Stimulated activated CD4-positive, alpha-beta T cell treated with anti-CD3 and anti-CD28 coated beads, Interleukin-2, amount 100 ng/mL, for 4 hours (primary cell): ENCODE measurements around the gene DNAH14.
"Not testable (repeated sequence)": the region's sequence is repeated elsewhere in the genome, so short reads cannot be mapped to it uniquely, and the experiment has no call there.

Experiments used
- DNase-seq: peaks from one replicate; pipeline ENCODE4 v3.0.0-alpha.2; 2020; ENCODE audit warnings: low read depth

Gene DNAH14

DNA sequence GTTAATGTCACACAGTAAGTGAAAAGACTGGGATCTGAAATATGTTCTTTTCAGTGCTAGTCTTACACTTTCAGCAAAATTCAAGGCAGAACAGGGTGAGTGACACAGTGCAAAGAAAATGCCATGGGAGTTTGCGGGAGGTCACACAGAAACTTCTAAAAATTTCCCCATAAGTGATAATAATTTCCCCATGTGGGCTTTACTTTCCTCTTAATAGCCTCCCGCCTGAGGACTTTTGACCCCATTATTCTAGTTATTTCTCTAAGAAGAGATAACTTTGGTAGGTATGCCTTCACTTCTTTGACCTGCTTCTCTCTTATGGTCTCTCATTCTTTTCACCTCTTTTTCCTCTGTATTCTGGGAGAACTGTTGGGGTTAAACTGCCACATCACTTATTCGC lies 8.1 kb upstream of the DNAH14 start:
- DNase-seq, result no peak

DNA sequence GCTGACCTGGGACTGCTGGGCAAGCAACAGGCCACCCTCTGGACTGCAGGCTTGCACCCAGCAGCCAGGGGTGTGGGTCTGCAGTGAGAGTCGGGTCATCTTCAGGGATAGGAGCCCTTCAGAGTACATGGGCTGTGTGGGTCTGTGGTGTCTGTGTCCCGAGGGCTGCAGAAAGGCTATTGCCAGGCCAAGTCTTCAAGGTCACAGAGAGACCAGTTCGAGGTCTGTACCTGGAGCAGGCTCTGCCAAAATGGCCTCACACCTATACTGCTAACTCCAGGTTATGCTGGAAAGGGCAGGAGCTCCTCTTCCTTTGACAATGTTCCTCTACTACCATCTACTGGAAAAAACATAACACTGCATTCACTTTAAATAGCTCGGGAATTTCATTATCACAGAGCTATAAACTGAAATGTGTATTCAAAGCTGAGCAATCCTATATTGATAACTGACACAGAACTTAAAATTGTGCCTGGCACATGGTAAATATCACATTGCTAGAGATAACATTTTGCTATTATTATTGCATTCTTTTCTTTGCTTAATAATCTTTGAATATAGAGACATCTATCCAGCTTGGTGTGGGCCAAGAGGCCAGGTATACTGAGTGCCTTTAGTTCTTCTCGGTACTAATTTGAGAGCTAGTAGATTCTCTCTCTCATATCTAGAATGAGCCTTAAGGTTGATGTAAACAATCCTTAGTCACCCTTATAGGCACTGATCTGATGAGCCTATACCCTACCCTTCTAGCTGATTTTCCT lies 6.9 kb upstream of the DNAH14 start:
- no peak for DNase-seq

DNA sequence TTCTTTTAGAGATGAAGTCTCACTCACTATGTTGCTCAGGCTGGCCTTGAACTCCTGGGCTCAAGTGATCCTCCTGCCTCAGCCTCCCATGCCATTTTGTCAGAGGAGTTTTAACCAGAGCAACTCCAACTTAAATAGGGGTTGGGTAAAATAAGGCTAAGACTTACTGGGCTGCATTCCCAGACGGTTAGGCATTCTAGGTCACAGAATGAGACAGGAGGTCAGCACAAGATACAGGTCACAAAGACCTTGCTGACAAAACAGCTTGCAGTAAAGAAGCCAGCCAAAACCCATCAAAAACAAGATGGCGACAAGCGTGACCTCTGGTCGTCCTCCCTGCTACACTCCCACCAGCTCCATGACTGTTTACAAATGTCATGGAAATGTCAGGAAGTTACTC lies 5.7 kb upstream of the DNAH14 start:
- DNase-seq, result no peak

DNA sequence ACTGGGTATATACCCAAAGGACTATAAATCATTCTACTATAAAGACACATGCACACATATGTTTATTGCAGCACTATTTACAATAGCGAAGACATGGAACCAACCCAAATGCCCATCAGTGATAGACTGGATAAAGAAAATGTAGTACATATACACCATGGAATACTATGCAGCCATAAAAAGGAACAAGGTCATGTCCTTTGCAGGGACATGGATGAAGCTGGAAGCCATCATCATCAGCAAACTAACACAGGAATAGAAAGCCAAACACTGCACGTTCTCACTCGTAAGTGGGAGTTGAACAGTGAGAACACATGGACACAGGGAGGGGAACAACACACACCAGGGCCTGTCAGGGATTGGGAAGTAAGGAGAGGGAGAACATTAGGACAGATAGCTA lies 1.8 kb upstream of the DNAH14 start:
- not testable (repeated sequence) for DNase-seq

DNA sequence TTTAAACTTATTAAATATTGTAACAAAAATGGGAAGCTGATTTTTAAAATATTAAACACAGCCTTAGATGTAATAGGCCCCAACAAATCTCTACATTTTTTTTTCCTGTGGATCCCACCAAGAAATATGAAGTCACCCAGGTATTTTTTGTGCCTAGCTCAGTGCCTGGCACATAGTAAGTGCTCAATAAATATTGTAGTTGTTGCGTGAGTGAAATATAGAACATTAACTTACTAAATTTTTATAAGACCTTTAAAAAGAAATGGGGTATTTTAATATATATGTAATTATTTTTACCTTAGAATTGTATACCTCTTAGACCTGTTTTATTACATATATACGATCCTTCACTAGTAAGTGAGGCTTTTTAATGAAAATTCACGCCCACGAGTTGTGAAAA lies 569 bp upstream of the DNAH14 start:
- no peak for DNase-seq

DNA sequence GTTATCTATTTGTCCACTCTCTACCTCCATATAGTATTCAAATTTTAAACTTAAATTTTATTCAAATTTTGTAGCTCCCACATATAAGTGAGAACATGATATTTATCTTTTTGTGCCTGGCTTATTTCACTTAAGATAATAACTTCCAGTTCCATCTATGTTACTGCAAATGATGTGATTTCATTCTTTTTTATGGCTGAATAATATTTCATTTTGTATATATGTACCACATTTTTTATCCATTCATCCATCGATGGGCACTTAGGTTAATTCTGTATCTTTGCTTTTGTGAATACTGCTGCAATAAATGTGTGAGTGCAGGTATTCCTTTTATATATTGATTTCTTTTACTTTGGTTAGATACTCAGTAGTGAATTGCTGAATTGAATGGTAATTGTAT lies 2.1 kb downstream of the DNAH14 start:
- DNase-seq, result no peak

DNA sequence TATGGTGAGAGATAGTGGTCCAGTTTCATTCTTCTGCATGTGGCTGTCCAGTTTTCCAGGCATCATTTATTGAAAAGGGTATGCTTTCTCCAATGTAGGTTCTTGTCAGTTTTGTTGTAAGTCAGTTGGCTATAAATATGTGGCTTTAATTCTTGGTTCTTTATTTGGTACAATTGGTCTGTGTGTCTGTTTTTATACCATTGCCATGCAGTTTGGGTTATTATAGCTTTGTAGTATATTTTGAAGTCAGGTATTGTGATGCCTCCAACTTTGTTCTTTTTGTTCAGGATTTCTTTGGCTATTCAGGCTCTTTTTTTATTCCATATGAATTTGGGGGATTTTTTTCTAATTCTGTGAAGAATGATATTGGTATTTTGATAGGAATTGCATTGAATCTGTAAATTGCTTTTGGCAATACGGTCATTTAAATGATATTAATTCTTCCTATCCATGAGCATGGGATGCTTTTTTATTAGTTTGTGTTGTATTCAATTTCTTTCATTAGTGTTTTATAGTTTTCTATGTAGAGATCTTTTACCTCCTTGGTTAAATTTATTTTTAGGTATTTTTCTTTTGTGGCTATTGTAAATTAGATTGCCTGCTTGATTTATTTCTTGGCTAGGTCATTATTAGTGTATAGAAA lies 3.3 kb downstream of the DNAH14 start:
- no peak for DNase-seq

DNA sequence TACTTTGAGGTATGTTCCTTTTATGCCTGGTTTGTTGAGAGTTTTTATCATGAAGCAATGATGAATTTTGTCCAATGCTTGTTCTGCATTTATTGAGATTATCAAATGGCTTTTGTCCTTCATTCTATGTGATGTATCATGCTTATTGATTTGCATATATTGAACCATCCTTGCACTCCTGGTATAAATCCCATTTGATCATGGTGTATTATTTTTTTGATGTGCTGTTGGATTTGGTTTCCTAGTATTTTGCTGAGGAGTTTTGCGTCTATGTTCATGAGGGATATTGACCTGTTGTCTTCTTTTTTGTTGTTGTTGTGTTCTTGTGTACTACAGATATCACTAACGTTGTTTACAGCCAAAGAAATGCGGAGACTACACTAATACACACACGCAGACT lies 4.1 kb downstream of the DNAH14 start:
- DNase-seq, result no peak

DNA sequence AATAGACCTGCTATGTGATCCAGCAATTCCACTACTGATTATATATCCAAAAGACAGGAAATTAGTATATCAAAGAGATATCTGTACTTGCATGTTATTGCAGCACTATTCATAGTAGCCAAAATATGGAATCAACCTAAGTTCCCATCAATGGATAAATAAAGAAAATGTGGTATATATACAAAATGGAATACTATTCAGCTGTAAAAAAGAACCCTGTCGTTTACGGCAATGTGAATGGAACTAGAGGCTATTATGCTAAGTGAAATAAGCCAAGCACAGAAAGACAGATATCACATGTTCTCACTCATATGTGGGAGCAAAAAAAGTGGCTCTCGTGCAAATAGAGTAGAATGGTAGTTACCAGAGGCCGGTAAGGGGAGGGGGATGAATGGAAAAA lies 9.2 kb downstream of the DNAH14 start:
- DNase-seq, result no peak

DNA sequence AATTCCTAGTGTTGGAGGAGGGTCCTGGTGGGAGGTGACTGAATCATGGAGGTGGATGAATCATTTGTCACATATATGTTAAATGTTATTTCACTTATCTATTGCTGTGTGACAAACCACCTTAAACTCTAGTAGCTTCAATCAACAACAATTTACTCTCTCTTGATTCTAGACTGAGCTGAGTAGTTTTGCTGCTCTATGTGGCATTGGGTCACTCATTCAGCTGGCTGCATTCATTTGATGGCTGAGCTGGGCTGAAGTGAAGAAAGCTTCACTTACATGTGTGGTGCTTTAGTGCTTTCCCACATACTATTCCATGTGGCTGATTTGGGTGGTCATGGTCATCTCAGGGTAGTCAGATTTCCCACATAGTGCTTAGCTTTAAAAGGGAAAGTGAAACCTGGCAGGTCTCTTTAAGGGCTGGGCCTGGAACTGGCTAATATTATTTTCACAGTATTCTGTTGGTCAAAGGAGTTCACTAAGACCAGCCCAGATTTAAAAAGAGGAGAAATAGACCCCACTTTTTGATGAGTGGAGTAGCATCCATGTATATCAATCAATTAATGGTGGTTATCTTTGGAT lies 10.5 kb downstream of the DNAH14 start:
- DNase-seq, result no peak

DNA sequence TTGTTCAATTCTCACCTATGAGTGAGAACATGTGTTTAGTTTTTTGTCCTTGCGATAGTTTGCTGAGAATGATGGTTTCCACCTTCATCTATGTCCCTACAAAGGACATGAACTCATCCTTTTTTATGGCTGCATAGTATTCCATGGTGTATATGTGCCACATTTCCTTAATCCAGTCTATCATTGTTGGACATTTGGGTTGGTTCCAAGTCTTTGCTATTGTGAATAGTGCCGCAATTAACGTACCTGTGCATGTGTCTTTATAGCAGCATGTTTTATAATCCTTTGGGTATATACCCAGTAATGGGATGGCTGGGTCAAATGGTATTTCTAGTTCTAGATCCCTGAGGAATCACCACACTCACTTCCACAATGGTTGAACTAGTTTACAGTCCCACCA lies 11.3 kb downstream of the DNAH14 start:
- DNase-seq, result not testable (repeated sequence)

DNA sequence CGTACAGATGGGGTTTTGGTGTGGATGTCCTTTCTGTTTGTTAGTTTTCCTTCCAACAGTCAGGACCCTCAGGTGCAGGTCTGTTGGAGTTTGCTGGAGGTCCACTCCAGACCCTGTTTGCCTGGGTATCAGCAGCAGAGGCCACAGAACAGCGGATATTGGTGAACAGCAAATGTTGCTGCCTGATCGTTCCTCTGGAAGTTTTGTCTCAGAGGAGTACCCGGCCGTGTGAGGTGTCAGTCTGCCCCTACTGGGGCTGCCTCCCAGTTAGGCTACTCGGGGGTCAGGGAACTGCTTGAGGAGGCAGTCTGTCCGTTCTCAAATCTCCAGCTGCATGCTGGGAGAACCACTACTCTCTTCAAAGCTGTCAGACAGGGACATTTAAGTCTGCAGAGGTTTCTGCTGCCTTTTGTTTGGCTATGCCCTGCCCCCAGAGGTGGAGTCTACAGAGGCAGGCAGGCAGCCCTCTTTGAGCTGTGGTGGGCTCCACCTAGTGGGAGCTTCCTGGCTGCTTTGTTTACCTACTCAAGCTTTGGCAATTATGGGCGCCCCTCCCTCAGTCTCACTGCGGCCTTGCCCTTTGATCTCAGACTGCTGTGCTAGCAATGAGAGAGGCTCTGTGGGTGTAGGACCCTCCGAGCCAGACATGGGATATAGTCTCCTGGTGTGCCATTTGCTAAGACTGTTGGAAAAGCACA lies 16.3 kb downstream of the DNAH14 start:
- DNase-seq, result not testable (repeated sequence)

DNA sequence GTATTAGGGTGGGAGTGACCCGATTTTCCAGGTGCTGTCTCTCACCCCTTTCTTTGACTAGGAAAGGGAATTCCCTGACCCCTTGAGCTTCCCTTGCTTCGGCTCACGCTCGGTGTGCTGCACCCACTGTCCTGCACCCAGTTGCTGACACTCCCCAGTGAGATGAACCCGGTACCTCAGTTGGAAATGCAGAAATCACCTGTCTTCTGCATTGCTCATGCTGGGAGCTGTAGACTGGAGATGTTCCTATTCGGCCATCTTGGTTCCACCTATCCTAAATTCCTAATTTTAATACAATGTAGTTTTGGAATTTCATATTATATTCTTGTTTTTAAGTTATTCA lies 16.8 kb downstream of the DNAH14 start:
- DNase-seq, result not testable (repeated sequence)

DNA sequence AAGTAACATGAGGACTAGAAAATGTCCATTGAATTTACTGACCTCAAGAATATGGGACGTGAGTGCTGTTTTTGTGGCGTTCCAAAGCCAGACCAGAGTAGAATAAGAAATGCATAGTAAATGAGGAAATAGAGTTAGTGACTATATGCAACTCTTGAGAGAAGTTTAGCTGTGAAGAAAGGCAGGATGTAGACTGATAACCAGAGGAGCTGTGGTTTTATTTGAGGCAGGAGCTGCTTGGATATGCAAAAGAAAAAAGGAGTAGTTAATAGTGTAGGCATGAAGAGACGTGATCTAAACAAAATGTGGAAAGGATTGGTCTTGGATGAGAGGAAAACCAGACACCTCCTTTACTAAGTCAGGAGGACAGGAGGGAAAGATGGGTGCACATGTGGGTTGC lies 28.2 kb downstream of the DNAH14 start:
- no peak for DNase-seq

DNA sequence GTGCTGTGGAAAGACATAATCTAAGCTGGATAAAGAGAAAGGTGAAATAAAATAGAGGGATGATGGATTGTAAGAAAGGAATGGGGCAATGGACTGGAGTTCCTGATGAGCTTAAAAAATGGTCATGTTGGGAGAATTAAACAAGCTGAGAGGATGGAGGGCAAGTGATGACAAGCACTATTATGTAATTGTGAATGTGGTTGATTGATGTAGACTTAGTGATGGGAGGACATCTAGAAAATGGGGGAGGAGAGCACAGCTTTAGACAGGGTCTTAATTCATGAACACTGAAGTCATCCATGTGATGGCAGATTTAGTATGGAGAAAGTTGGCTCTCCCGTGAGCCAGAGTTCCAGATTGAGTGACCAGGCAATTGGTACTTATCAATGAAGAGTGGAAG lies 29.0 kb downstream of the DNAH14 start:
- DNase-seq, result no peak

DNA sequence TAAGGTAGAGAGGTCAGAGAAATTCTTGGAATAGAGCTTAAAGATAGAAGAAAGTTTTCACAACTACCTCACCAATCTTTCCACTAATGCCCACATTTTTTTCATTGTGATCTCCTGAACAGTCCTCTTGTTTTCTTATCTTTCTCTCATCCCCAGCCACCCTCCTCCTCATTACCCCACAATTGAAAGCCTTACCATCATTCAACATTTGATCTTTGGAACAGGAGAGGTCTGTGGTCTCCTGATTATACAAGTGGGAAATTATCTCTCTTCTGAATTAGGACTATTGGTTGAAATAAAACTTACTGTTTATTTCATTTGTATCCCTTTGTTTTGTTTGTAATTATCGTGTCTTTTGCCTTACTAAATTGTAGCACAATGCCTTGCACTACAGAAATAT lies 29.6 kb downstream of the DNAH14 start:
- DNase-seq, result no peak

DNA sequence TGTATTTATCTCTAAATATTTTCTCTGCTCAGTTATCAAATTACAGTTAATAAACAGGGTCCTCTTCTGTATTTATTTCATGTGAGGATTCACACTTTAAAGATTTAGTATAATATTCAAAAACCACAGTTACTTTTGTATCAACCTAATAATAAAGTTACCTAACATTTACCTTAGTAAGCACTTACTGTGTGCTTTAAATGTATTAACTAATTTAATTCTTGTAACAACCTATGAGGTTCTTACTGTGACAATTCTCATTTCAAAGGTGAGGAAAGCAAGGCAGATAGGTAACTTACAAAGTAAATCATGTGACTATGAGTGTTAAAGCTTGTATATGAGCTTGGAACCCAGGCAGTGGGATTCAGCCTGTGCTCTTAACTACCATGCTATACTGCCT lies 30.2 kb downstream of the DNAH14 start:
- no peak for DNase-seq

DNA sequence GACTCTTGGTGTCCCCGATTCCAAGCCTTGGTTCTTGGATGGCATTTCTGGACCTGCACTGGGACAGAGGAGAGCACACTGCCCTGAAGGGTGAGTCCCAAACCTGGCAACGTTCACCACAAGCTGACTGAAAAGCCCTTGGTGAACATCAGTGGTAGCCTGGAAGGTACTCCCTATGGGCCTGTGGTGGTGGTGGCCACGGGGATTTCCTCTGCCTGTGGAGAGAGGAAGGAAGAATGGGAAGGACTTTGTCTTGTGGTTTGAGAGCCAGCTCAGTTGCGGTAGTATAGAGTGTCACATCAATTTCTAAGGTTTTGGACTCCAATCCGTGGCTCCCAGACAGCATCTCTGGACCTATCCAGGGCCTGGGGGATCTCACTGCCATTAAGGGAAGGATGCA lies 50.7 kb downstream of the DNAH14 start:
- DNase-seq, result no peak

DNA sequence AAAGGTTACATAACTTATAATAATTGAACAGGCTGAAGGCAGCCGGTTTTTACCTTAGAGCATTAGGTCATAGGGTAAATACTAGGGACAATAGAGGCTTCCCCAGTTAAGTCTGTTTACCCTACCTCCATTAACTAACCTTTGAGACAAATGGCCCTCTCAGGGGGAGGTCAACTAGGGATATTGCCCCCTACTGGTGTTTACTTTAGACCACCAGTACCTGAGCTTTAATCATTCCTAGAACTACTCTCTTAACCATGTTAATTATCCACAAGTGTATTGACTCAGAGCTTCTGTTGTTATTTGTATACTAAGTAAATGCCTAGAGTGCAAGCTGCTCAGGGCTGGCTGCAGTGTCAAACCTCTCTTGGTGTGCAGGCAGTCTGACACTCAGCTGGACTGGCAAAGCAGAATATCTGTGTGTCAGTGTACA lies 52.5 kb downstream of the DNAH14 start:
- not testable (repeated sequence) for DNase-seq

DNA sequence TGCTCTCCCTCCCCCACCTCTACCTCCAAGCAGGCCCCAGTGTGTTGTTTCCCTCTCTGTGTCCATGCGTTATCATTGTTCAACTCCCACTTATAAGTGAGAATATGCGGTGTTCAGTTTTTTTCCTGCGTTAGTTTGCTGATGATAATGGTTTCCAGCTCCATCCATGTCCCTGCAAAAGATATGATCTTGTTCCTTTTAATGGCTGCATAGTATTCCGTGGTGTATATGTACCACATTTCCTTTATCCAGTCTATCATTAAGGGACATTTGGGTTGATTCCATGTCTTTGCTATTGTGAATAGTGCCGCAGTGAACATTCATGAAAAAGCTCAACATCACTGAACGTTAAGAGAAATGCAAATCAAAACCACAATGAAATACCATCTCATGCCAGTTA lies 58.6 kb downstream of the DNAH14 start:
- DNase-seq, result no peak

DNA sequence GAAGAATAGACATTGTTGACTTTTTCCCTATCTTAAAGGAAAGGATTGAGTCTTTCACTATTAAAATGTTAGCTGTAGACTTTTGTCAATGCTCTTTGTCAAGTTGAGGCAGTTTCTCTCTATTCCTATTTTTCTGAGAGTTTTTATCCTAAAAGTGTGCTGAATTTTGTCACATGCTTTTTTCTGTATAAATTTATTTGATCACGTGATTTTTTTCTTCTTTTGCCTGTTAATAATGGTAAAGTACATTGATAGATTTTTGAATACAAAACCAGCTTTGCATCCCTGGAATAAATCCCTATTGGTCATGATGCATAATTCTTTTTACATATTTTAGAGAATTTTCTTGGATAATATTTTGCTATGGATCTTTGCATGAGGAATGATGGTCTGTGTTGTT lies 60.1 kb downstream of the DNAH14 start:
- DNase-seq, result no peak

DNA sequence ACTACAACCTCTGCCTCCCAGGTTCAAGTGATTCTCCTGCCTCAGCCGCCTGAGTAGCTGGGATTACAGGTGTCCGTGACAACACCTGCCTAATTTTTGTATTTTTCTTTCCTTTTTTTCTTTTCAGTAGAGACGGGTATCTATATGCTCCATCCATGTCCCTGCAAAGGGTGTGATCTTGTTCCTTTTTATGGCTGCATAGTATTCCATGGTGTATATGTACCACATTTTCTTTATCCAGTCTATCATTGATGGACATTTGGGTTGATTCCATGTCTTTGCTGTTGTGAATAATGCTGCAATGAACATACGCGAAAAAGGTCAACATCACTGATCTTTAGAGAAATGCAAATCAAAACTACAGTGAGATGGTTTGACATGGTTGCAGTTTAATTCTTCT lies 62.1 kb downstream of the DNAH14 start:
- DNase-seq, result not testable (repeated sequence)

DNA sequence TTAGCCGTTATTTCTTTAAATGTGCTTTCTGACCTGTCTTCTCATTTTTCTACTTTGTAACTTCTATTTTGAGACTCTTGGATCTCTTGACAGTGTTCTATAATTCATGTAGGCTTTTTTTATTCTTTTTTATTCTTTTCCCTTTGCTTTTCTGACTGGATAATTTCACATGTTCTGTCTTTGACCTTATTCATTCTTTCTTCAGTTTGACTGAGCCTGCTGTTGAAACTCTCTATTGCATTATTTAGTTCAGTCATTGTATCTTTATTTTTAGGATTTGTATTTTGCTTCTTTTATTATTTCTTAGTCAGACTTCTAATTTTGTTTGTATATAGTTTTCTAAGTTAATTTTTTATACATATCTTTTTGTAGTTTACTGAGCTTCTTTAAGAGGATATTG lies 66.1 kb downstream of the DNAH14 start:
- no peak for DNase-seq
